Right forelimb (tissue), 1 donor: ENCODE measurements around the gene ATP9B.
"Not testable (repeated sequence)": the region's sequence is repeated elsewhere in the genome, so short reads cannot be mapped to it uniquely, and the experiment has no call there.

Experiments used
- DNase-seq: peaks from one replicate; pipeline ENCODE4 v3.0.0-alpha.2; 2018

ATP9B gene

GRCh38 chr18:79302120-79302519 lies 232.9 kb downstream of the ATP9B start:
- DNase-seq = no peak

- DNase-seq = no peak
Observed at GRCh38 chr18:79305911-79306310, 236.7 kb downstream of the ATP9B start.

GRCh38 chr18:79309614-79310358 lies 240.6 kb downstream of the ATP9B start:
- no peak for DNase-seq

GRCh38 chr18:79314838-79315388 lies 245.7 kb downstream of the ATP9B start:
- no peak for DNase-seq

- no peak for DNase-seq
Observed at GRCh38 chr18:79315596-79315995, 246.4 kb downstream of the ATP9B start.

- no peak for DNase-seq
Observed at GRCh38 chr18:79317703-79318102, 248.5 kb downstream of the ATP9B start.

- no peak for DNase-seq
Observed at GRCh38 chr18:79318142-79318673, 249.0 kb downstream of the ATP9B start.

GRCh38 chr18:79320216-79320850 lies 251.1 kb downstream of the ATP9B start:
- DNase-seq = no peak

- DNase-seq = no peak
Observed at GRCh38 chr18:79321625-79322405, 252.6 kb downstream of the ATP9B start.

GRCh38 chr18:79322441-79322840 lies 253.2 kb downstream of the ATP9B start:
- no peak for DNase-seq

- no peak for DNase-seq
Observed at GRCh38 chr18:79323471-79323870, 254.3 kb downstream of the ATP9B start.

- no peak for DNase-seq
Observed at GRCh38 chr18:79326413-79327198, 257.4 kb downstream of the ATP9B start.

GRCh38 chr18:79327199-79327721 lies 258.1 kb downstream of the ATP9B start:
- no peak for DNase-seq

GRCh38 chr18:79327915-79328314 lies 258.7 kb downstream of the ATP9B start:
- DNase-seq = not testable (repeated sequence)

- DNase-seq = no peak
Observed at GRCh38 chr18:79328887-79329286, 259.7 kb downstream of the ATP9B start.

GRCh38 chr18:79329786-79330185 lies 260.6 kb downstream of the ATP9B start:
- DNase-seq = no peak

- no peak for DNase-seq
Observed at GRCh38 chr18:79332646-79333045, 263.5 kb downstream of the ATP9B start.

- DNase-seq = no peak
Observed at GRCh38 chr18:79333046-79333445, 263.9 kb downstream of the ATP9B start.

- DNase-seq = no peak
Observed at GRCh38 chr18:79334496-79335233, 265.5 kb downstream of the ATP9B start.

- no peak for DNase-seq
Observed at GRCh38 chr18:79335833-79336360, 266.7 kb downstream of the ATP9B start.

- DNase-seq = no peak
Observed at GRCh38 chr18:79336556-79337142, 267.5 kb downstream of the ATP9B start.
